ENCODE data around the gene RPLP1.
"Not testable (repeated sequence)": the region's sequence is repeated elsewhere in the genome, so short reads cannot be mapped to it uniquely, and the experiment has no call there.

RPLP1 gene

DNA sequence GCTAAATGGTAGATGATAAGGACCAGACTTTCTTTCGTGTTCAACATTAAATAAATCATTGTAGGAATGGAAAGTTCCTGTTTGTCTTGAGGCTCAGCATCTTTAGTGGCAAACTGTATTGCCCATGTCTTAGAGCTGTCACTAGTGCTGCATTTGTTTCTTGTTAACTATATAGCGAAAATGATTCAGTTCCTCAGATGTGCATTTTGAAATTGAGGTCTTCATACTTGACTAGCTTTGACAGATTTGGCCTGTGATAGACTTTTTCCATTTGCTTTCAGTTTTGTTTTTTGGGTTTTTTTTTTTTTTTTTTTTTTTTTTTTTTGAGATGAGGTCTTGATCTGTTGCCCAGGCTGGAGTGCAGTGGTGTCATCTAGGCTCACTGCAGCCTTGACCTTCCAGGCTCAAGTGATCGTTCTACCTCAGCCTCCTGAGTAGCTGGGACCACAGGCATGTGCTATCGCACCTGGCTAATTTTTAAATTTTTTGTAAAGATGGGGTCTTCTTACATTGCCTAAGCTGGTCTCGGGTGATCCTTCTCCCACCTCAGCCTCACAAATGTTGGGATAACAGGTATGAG is 9.5 kb upstream of the RPLP1 start:
- Mint-ChIP-seq H3K4me1 (no peaks in the 10 kb centered on the region), H3K4me3 (no peak overlapping the region), H3K9me3 (no peaks in the 10 kb centered on the region), H3K36me3 (ENCODE audit: low read depth) (peaks cover 67% of the 10 kb centered on the region), H3K27ac (no peak overlapping the region), H3K27me3 (ENCODE audit: low read depth, poor library complexity) (no peaks in the 10 kb centered on the region)
- DNase-seq, result no peak
- TF ChIP-seq, protein P1, sequence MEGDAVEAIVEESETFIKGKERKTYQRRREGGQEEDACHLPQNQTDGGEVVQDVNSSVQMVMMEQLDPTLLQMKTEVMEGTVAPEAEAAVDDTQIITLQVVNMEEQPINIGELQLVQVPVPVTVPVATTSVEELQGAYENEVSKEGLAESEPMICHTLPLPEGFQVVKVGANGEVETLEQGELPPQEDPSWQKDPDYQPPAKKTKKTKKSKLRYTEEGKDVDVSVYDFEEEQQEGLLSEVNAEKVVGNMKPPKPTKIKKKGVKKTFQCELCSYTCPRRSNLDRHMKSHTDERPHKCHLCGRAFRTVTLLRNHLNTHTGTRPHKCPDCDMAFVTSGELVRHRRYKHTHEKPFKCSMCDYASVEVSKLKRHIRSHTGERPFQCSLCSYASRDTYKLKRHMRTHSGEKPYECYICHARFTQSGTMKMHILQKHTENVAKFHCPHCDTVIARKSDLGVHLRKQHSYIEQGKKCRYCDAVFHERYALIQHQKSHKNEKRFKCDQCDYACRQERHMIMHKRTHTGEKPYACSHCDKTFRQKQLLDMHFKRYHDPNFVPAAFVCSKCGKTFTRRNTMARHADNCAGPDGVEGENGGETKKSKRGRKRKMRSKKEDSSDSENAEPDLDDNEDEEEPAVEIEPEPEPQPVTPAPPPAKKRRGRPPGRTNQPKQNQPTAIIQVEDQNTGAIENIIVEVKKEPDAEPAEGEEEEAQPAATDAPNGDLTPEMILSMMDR (IDR thresholded peaks at IDR 0.05), result no peak

DNA sequence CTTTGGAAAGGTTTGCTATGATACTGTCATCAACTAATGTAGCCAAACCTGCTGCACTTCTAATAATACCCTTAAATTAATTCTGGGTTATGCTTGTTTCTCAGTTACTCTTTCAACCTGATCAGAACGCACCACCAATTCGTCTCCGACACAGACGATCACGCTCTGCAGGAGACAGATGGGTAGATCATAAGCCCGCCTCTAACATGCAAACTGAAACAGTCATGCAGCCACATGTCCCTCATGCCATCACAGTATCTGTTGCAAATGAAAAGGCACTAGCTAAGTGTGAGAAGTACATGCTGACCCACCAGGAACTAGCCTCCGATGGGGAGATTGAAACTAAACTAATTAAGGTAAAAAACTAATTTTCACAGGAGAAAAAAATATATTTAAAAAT is 7.9 kb upstream of the RPLP1 start:
- no peak for DNase-seq
- Mint-ChIP-seq H3K36me3 (ENCODE audit: low read depth) (peaks cover 61% of the 10 kb centered on the region), H3K4me1 (no peaks in the 10 kb centered on the region), H3K27ac (no peak overlapping the region), H3K9me3 (no peaks in the 10 kb centered on the region), H3K27me3 (ENCODE audit: low read depth, poor library complexity) (no peaks in the 10 kb centered on the region), H3K4me3 (no peak overlapping the region)
- TF ChIP-seq, protein P1 (IDR thresholded peaks at IDR 0.05), result no peak

DNA sequence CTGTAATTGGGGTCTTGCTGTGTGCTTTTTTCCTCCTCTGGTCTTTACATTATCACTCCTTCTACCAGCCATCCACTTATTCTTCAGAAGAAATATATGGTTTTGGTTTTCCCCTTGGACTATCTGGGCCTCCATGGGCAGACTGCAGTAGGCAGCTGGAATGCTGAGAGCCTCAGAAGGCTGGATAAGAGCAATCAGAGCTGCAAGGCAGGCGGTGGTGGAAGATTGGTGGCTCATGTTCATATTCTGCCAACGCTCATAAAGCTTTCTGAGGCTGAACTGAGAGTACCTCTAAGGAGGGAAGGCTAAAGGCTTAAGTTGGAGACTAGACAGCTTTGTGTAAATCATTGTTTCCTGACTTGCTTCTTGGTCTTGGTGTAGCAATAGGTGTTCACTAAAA is 5.7 kb upstream of the RPLP1 start:
- H3K36me3 Mint-ChIP-seq (ENCODE audit: low read depth), result peaks cover 41% of the 10 kb centered on the region
- H3K9me3 Mint-ChIP-seq, result no peaks in the 10 kb centered on the region
- H3K4me3 Mint-ChIP-seq, result no peak overlapping the region
- peak overlapping the region; percentile 50 for H3K27ac Mint-ChIP-seq
- no peaks in the 10 kb centered on the region for H3K27me3 Mint-ChIP-seq (ENCODE audit: low read depth, poor library complexity)
- TF ChIP-seq, protein P1 (IDR thresholded peaks at IDR 0.05), result no peak
- peaks cover 5% of the 10 kb centered on the region for H3K4me1 Mint-ChIP-seq
- DNase-seq, result no peak

DNA sequence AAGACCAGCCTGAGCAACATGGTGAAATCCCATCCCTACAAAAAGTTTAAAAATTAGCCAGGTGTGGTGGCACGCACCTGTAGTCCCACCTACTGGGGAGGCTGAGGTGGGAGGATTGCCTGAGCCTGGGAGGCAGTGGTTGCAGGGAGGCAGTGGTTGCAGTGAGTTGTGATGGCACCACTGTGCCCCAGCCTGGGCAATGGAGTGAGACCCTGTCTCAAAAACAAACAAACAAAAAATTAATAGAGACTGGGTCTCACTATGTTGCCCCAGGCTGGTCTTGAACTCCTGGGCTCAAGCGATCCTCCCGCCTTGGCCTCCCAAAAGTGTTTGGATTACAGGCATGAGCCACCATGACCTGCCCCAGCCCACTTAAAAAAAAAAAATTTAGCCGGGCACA is 2.4 kb upstream of the RPLP1 start:
- H3K9me3 Mint-ChIP-seq, result not testable (repeated sequence)

DNA sequence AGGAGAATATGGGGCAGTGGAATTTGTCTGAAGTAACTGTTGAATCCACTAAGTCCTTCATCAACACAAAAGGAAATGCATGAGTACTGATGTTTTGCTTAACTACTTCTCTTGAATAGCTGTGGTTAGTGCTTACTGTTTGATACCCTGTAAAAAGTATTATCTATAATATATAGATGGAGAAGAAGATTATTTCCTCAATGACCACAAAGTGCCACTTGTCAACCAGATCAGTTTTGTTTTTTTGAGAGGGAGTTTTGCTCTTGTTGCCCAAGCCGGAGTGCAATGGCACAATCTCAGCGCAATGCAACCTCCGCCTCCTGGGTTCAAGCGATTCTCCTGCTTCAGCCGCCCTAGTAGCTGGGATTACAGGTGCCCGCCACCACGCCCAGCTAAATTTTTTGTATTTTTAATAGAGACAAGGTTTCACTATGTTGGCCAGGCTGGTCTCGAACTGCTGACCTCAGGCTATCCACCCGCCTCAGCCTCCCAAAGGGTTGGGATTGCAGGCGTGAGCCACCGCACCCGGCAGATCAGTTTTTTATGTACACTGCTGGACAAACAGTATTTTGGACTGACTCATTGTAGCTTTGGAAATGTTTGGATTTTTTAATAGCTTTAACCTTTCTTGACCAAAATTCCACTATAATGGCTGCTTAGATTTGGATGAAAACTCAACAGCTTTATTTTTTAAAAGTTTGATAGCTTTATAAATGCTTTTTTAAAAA is 1.5 kb upstream of the RPLP1 start:
- Mint-ChIP-seq H3K4me3 (peak overlapping the region; percentile 95), H3K9me3 (no peaks in the 10 kb centered on the region), H3K36me3 (ENCODE audit: low read depth) (peaks cover 44% of the 10 kb centered on the region), H3K4me1 (peaks cover 38% of the 10 kb centered on the region), H3K27me3 (ENCODE audit: low read depth, poor library complexity) (no peaks in the 10 kb centered on the region), H3K27ac (peak overlapping the region; percentile 100)
- no peak for DNase-seq
- TF ChIP-seq, protein P1 (IDR thresholded peaks at IDR 0.05), result no peak

More for the DNA sequence above, 2.4 kb upstream of the RPLP1 start:
- not testable (repeated sequence) for H3K4me3 Mint-ChIP-seq; H3K27me3 Mint-ChIP-seq (ENCODE audit: low read depth, poor library complexity); DNase-seq; H3K27ac Mint-ChIP-seq
- Mint-ChIP-seq H3K4me1 (peaks cover 31% of the 10 kb centered on the region), H3K36me3 (ENCODE audit: low read depth) (peaks cover 44% of the 10 kb centered on the region)

DNA sequence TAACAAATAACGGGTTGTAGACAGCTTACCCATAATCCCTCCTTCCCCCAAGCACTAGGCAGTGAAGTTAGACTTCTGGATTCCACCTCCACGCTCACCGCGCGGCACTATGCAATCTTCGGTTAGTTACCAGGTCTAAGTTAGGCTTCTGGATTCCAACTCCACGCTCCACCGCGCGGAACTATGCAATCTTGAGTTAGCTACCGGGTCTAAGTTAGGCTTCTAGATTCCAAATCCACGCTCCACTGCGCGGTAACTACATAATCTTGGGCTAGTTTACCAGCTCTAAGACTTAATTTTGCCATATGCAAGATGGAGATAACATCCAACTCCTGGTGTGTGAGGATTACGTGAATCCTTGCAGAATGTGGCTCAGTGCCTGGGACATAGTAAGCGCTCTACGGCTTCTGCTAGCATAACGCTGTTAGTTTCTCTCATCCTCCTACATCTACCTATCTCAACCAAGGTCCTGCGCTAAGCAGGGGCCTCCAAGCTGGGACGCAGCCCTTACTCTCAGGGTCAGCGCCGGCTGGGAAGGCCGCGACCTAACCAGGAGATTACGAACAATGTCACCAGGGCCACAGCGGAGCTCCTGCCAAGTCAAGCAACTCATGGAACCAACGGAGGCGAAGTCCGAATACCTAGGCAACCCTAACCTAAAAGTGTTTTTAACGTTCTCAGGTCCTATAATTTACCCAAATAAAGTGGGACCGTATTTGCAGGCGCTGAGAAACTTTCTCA is 497 bp upstream of the RPLP1 start:
- peaks cover 42% of the 10 kb centered on the region for H3K36me3 Mint-ChIP-seq (ENCODE audit: low read depth)
- peak overlapping the region; percentile 100 for H3K27ac Mint-ChIP-seq
- H3K9me3 Mint-ChIP-seq, result no peaks in the 10 kb centered on the region
- TF ChIP-seq, protein P1 (IDR thresholded peaks at IDR 0.05), result no peak
- H3K4me1 Mint-ChIP-seq, result peaks cover 43% of the 10 kb centered on the region
- peak overlapping the region; percentile 95 for H3K4me3 Mint-ChIP-seq
- H3K27me3 Mint-ChIP-seq (ENCODE audit: low read depth, poor library complexity), result no peaks in the 10 kb centered on the region
- no peak for DNase-seq
